Measurements from ENCODE around the gene FNDC3B. TPM values are rescaled to one million over a fixed set of nuclear protein-coding genes. Genes with fewer than 3 reads are reported as not detected.

FNDC3B gene
- total RNA-seq, 1 experiment from 2014 or later, result 149 TPM

GRCh38 chr3:172014145-172014544 is 25.2 kb upstream of the FNDC3B start:
- DNase-seq (ENCODE audit: unreplicated experiment), result no peak
- no TSS peak for BruUV-seq (replicated peaks)
- H3K9me3 Mint-ChIP-seq (ENCODE audit: unreplicated experiment), result no peaks in the 10 kb centered on the region
- TF ChIP-seq CTCF (IDR thresholded peaks at IDR 0.05; ENCODE audit: unreplicated experiment), result no peak
- ChIA-PET CTCF (interaction anchor here (1.6 kb wide), 1 partner anchor 21 kb away, joined by 3 read pairs; no protein-coding TSS in a partner anchor), POLR2A (no interaction called here)
- H3K36me3 Mint-ChIP-seq (ENCODE audit: insufficient read depth, unreplicated experiment), result no peaks in the 10 kb centered on the region
- no peaks in the 10 kb centered on the region for H3K27me3 Mint-ChIP-seq (ENCODE audit: insufficient read depth, unreplicated experiment)
- no peaks in the 10 kb centered on the region for H3K4me1 Mint-ChIP-seq (ENCODE audit: insufficient read depth, unreplicated experiment)
- H3K4me3 Mint-ChIP-seq (ENCODE audit: unreplicated experiment), result no peak overlapping the region
- no peak overlapping the region for H3K27ac Mint-ChIP-seq (ENCODE audit: low read depth, unreplicated experiment)
- intact Hi-C loops (cut with micrococcal nuclease), result no loop called here

GRCh38 chr3:172018364-172018763 is 21.0 kb upstream of the FNDC3B start:
- no peaks in the 10 kb centered on the region for H3K4me1 Mint-ChIP-seq (ENCODE audit: insufficient read depth, unreplicated experiment)
- DNase-seq (ENCODE audit: unreplicated experiment), result no peak
- BruUV-seq (replicated peaks), result no TSS peak
- no peak overlapping the region for H3K27ac Mint-ChIP-seq (ENCODE audit: low read depth, unreplicated experiment)
- H3K4me3 Mint-ChIP-seq (ENCODE audit: unreplicated experiment), result no peak overlapping the region
- no peaks in the 10 kb centered on the region for H3K36me3 Mint-ChIP-seq (ENCODE audit: insufficient read depth, unreplicated experiment)
- intact Hi-C loops (cut with micrococcal nuclease), result no loop called here
- no peaks in the 10 kb centered on the region for H3K9me3 Mint-ChIP-seq (ENCODE audit: unreplicated experiment)
- no peak for TF ChIP-seq CTCF (IDR thresholded peaks at IDR 0.05; ENCODE audit: unreplicated experiment)
- H3K27me3 Mint-ChIP-seq (ENCODE audit: insufficient read depth, unreplicated experiment), result no peaks in the 10 kb centered on the region
- CTCF ChIA-PET, result no interaction called here
- POLR2A ChIA-PET, result no interaction called here

GRCh38 chr3:172020763-172021162 is 18.6 kb upstream of the FNDC3B start:
- DNase-seq (ENCODE audit: unreplicated experiment), result no peak
- intact Hi-C loops (cut with micrococcal nuclease), result no loop called here
- no peak overlapping the region for H3K27ac Mint-ChIP-seq (ENCODE audit: low read depth, unreplicated experiment)
- BruUV-seq (replicated peaks), result no TSS peak
- ChIA-PET POLR2A (no interaction called here), CTCF (no interaction called here)
- no peak overlapping the region for H3K4me3 Mint-ChIP-seq (ENCODE audit: unreplicated experiment)
- H3K36me3 Mint-ChIP-seq (ENCODE audit: insufficient read depth, unreplicated experiment), result no peaks in the 10 kb centered on the region
- TF ChIP-seq CTCF (IDR thresholded peaks at IDR 0.05; ENCODE audit: unreplicated experiment), result no peak
- H3K4me1 Mint-ChIP-seq (ENCODE audit: insufficient read depth, unreplicated experiment), result no peaks in the 10 kb centered on the region
- H3K9me3 Mint-ChIP-seq (ENCODE audit: unreplicated experiment), result no peaks in the 10 kb centered on the region
- H3K27me3 Mint-ChIP-seq (ENCODE audit: insufficient read depth, unreplicated experiment), result no peaks in the 10 kb centered on the region

- no TSS peak for BruUV-seq (replicated peaks)
- ChIA-PET CTCF (interaction anchor here (0.6 kb wide), 1 partner anchor 374 kb away, joined by 5 read pairs; no protein-coding TSS in a partner anchor), POLR2A (no interaction called here)
- no peaks in the 10 kb centered on the region for H3K9me3 Mint-ChIP-seq (ENCODE audit: unreplicated experiment)
- H3K27ac Mint-ChIP-seq (ENCODE audit: low read depth, unreplicated experiment), result no peak overlapping the region
- no peaks in the 10 kb centered on the region for H3K27me3 Mint-ChIP-seq (ENCODE audit: insufficient read depth, unreplicated experiment)
- intact Hi-C loops (cut with micrococcal nuclease), result no loop called here
- H3K4me3 Mint-ChIP-seq (ENCODE audit: unreplicated experiment), result no peak overlapping the region
- H3K36me3 Mint-ChIP-seq (ENCODE audit: insufficient read depth, unreplicated experiment), result no peaks in the 10 kb centered on the region
- DNase-seq (ENCODE audit: unreplicated experiment), result no peak
- H3K4me1 Mint-ChIP-seq (ENCODE audit: insufficient read depth, unreplicated experiment), result no peaks in the 10 kb centered on the region
- no peak for TF ChIP-seq CTCF (IDR thresholded peaks at IDR 0.05; ENCODE audit: unreplicated experiment)
Observed at GRCh38 chr3:172021164-172021563, 18.2 kb upstream of the FNDC3B start.
